HG03060 (cell line): Measurements from ENCODE around the gene ZNF579.
"Not testable (repeated sequence)": the region's sequence is repeated elsewhere in the genome, so short reads cannot be mapped to it uniquely, and the experiment has no call there.

Source experiments
- ATAC-seq: cut with Tn5 transposase; IDR thresholded peaks from one replicate; pipeline ENCODE4 v1.9.1; 2021; ENCODE audit warnings: low read depth, moderate number of reproducible peaks; ENCODE audit not compliant: unreplicated experiment

Gene ZNF579

GRCh38 chr19:55544776-55545439 lies 35.7 kb downstream of the ZNF579 start:
- ATAC-seq: no peak

GRCh38 chr19:55544014-55544413 lies 36.6 kb downstream of the ZNF579 start:
- no peak for ATAC-seq

GRCh38 chr19:55543567-55543966 lies 37.1 kb downstream of the ZNF579 start:
- no peak for ATAC-seq

GRCh38 chr19:55542292-55542855 lies 38.3 kb downstream of the ZNF579 start:
- ATAC-seq: no peak

- no peak for ATAC-seq
These were observed 39.6 kb downstream of the ZNF579 start for GRCh38 chr19:55541091-55541490.

- ATAC-seq: no peak
These were observed 40.0 kb downstream of the ZNF579 start for GRCh38 chr19:55540619-55541018.

- no peak for ATAC-seq
These were observed 41.3 kb downstream of the ZNF579 start for GRCh38 chr19:55539090-55539984.

GRCh38 chr19:55538132-55538531 lies 42.5 kb downstream of the ZNF579 start:
- no peak for ATAC-seq

GRCh38 chr19:55537741-55538111 lies 42.9 kb downstream of the ZNF579 start:
- no peak for ATAC-seq

GRCh38 chr19:55536951-55537740 lies 43.5 kb downstream of the ZNF579 start, which contains the start of gene SBK2:
TSS of gene SBK2 (minus strand) at chr19:55537133. CDS start at chr19:55536294, 839 bp downstream.
- ATAC-seq: no peak

GRCh38 chr19:55536366-55536765 lies 44.3 kb downstream of the ZNF579 start:
- ATAC-seq: no peak

GRCh38 chr19:55535965-55536350 lies 44.7 kb downstream of the ZNF579 start:
- no peak for ATAC-seq

- no peak for ATAC-seq
These were observed 45.3 kb downstream of the ZNF579 start for GRCh38 chr19:55535173-55535964.

GRCh38 chr19:55534280-55534679 lies 46.4 kb downstream of the ZNF579 start:
- not testable (repeated sequence) for ATAC-seq

- ATAC-seq: no peak
These were observed 49.7 kb downstream of the ZNF579 start for GRCh38 chr19:55530996-55531395.

GRCh38 chr19:55529636-55530234 lies 50.9 kb downstream of the ZNF579 start:
- no peak for ATAC-seq

- no peak for ATAC-seq
These were observed 52.4 kb downstream of the ZNF579 start for GRCh38 chr19:55528030-55528803.

- ATAC-seq: no peak
These were observed 53.2 kb downstream of the ZNF579 start for GRCh38 chr19:55527197-55528029.
